ENCODE measurements around the gene CXCR1. TPM values are rescaled to one million over a fixed set of nuclear protein-coding genes. Genes with fewer than 3 reads are reported as not detected.

Gene CXCR1
- total RNA-seq, 1 experiment from 2014 or later: not detected

DNA sequence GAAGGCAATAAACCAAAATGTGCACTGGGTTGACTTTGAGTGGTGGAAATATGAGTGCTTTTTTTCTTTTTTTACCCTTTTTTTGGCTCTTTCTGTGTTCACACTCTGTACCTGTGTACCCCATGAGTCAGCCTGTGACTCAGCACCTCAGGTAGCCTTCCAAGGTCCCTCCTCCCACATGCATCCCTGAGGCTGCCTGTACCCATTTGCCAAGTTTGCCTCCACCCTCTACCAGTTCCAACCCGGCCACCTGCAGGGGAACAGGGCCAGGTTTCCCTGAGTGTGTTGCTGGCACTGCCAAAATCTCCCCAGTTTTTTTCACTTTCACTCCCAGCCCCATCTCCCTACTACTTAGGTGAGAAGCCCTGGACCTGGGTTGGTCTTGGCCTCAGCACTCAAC lies 14.0 kb downstream of the CXCR1 start:
- Histone ChIP-seq H3K14ac (ENCODE audit: insufficient read depth, low read length) (no peak overlapping the region), H3K27me3 (ENCODE audit: insufficient read depth, low read length) (no peaks in the 10 kb centered on the region), H2BK20ac (ENCODE audit: low read depth, low read length, poor library complexity, severe bottlenecking) (no peak overlapping the region), H3T11ph (ENCODE audit: low read length) (no peak overlapping the region), H4K91ac (ENCODE audit: insufficient read length, low read depth, low read length) (no peak overlapping the region), H3K56ac (ENCODE audit: insufficient read length, low read depth, low read length) (no peak overlapping the region), H2AFZ (ENCODE audit: low read length) (no peak overlapping the region), H4K5ac (ENCODE audit: insufficient read length, low read depth, low read length) (no peak overlapping the region), H2BK12ac (ENCODE audit: insufficient read length, low read depth, low read length) (no peak overlapping the region), H2AK5ac (ENCODE audit: insufficient read length, low read length) (no peak overlapping the region), H3K23ac (ENCODE audit: insufficient read length, low read depth, low read length) (no peak overlapping the region), H3K4ac (ENCODE audit: low read depth, low read length) (no peak overlapping the region), H3K4me2 (ENCODE audit: insufficient read depth, insufficient read length, low read length) (no peak overlapping the region), H3K27ac (ENCODE audit: insufficient read length, low read depth, low read length) (no peak overlapping the region), H3K23me2 (ENCODE audit: insufficient read length, low read depth, low read length, poor library complexity, severe bottlenecking) (no peaks in the 10 kb centered on the region), H2BK5ac (ENCODE audit: insufficient read length, low read length) (no peak overlapping the region), H3K4me1 (ENCODE audit: insufficient read depth, low read length) (no peaks in the 10 kb centered on the region), H4K20me1 (ENCODE audit: control insufficient read depth, insufficient read depth, insufficient read length) (no peaks in the 10 kb centered on the region), H3K79me1 (ENCODE audit: insufficient read depth, low read depth, low read length, poor library complexity, severe bottlenecking) (no peaks in the 10 kb centered on the region), H3K18ac (ENCODE audit: insufficient read length, low read depth, low read length) (no peak overlapping the region), H3K79me2 (ENCODE audit: insufficient read depth, low read length) (no peaks in the 10 kb centered on the region), H2BK120ac (ENCODE audit: low read depth, low read length, poor library complexity, severe bottlenecking) (no peak overlapping the region), H3K9ac (ENCODE audit: extremely low read depth, insufficient read length, low read length) (no peak overlapping the region), H3K9me3 (ENCODE audit: control insufficient read depth, low read depth, low read length) (no peaks in the 10 kb centered on the region), H4K8ac (replicated peaks; ENCODE audit: insufficient read length, low read depth, low read length) (no peak overlapping the region), H2BK15ac (ENCODE audit: low read depth, low read length) (no peak overlapping the region)
- no peaks in the 10 kb centered on the region; a peak in 1 of 7 replicates for H3K36me3 Mint-ChIP-seq (ENCODE audit: insufficient read depth in 1 of 3, low read depth in 3 of 3)
- H3K27me3 Mint-ChIP-seq (ENCODE audit: low read depth): peaks cover 12% of the 10 kb centered on the region
- no peak overlapping the region; a peak in 1 of 7 replicates for H3K27ac Mint-ChIP-seq
- no peak for DNase-seq
- 0 out of 4 replicates have a peak, but pooled peaks cover 0 to 3% of the 10 kb centered on the region in 2 experiments for H3K4me1 Mint-ChIP-seq
- no peaks in the 10 kb centered on the region for H3K9me3 Mint-ChIP-seq
- TF ChIP-seq, protein P1, sequence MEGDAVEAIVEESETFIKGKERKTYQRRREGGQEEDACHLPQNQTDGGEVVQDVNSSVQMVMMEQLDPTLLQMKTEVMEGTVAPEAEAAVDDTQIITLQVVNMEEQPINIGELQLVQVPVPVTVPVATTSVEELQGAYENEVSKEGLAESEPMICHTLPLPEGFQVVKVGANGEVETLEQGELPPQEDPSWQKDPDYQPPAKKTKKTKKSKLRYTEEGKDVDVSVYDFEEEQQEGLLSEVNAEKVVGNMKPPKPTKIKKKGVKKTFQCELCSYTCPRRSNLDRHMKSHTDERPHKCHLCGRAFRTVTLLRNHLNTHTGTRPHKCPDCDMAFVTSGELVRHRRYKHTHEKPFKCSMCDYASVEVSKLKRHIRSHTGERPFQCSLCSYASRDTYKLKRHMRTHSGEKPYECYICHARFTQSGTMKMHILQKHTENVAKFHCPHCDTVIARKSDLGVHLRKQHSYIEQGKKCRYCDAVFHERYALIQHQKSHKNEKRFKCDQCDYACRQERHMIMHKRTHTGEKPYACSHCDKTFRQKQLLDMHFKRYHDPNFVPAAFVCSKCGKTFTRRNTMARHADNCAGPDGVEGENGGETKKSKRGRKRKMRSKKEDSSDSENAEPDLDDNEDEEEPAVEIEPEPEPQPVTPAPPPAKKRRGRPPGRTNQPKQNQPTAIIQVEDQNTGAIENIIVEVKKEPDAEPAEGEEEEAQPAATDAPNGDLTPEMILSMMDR (conservative IDR thresholded peaks at IDR 0.05): no peak
- WGBS (ENCODE audit: extremely low coverage, insufficient read length, low lambda C conversion rate): no CpG with 5 or more reads among the region's 1 CpG
- no peak overlapping the region for H3K4me3 Mint-ChIP-seq

All from H9 (cell line).